GM19438 (cell line): ENCODE data around the gene TMEM127.
"Not testable (repeated sequence)": the region's sequence is repeated elsewhere in the genome, so short reads cannot be mapped to it uniquely, and the experiment has no call there.

ENCODE experiments used
- ATAC-seq: cut with Tn5 transposase; IDR thresholded peaks from one replicate; pipeline ENCODE4 v1.9.1; 2021; ENCODE audit warnings: low read depth; ENCODE audit not compliant: unreplicated experiment

TMEM127 gene

DNA sequence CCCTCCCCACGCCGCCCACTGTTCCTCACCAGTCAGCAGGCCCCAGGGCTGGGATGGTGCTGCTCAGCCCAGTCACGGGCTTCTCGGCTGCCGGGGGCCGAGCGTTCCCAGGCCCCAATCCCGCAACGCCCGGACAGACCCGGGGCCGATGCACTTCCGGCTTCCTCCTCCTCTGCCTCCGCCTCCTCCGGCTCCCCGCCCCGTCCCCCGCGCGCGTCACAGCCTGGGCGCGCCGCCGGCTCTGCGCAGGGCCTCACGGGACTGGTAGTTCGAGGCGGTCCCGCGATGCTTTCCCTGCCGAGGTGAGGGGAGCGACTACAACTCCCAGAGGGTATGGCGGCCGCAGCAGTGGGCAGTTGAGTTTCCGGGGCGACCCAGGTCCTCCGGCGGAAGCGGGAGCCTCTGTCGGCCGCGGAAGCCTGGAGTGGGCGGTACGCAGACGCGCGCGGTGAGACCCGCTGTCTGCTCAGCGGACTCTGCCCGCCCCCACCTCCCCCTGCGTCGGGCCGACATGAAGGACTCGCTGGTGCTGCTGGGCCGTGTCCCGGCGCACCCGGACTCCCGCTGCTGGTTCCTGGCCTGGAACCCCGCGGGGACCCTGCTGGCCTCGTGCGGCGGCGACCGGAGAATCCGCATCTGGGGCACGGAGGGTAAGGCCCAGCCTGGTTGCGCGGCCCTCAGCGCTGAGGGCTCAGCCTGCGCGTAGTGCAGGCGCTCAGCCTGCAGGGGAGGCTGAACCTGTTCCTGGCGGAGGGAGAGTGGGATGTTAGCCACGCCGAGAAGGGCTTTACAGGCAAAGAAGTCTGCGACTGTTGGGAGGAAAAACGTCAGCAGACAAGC is at the start of gene TMEM127, which contains the start of gene CIAO1:
TSS of gene TMEM127 (minus strand) at position 158 of the 840 bp plus-strand sequence. CDS start 616 bp downstream, outside the sequence.
TSS of gene CIAO1 (plus strand) at position 386 of the 840 bp plus-strand sequence. CDS start at position 512, 126 bp downstream.
- peak; percentile 90 for ATAC-seq

- no peak for ATAC-seq
Measured at GRCh38 chr2:96315005-96315399, 49.2 kb upstream of the TMEM127 start.

- ATAC-seq, result no peak
Measured at GRCh38 chr2:96308248-96308647, 42.5 kb upstream of the TMEM127 start.

GRCh38 chr2:96306370-96306769 is 40.6 kb upstream of the TMEM127 start:
- ATAC-seq, result no peak

DNA sequence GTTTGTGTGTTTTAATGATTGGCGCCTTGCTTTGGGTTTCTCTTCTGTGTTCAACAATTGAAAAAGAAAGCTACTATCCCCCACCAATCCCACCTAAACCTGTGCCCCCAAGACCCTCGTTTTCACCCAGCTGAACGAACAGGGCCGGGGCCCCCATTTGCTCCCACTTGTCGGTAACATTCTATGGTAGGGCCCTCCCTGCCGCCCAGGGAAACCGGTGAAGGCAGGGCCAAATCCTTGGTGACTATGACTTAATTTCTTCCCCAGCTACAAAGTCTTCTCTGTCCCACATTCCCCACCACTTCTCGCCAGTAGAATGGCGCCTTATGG is 40.1 kb upstream of the TMEM127 start:
- ATAC-seq, result no peak

- ATAC-seq, result peak; percentile 84
Measured at GRCh38 chr2:96305091-96305978, 39.5 kb upstream of the TMEM127 start, which contains the start of gene SNRNP200. SNRNP200 (minus strand) TSS chr2:96305546; CDS start chr2:96305437, 109 bp downstream.

DNA sequence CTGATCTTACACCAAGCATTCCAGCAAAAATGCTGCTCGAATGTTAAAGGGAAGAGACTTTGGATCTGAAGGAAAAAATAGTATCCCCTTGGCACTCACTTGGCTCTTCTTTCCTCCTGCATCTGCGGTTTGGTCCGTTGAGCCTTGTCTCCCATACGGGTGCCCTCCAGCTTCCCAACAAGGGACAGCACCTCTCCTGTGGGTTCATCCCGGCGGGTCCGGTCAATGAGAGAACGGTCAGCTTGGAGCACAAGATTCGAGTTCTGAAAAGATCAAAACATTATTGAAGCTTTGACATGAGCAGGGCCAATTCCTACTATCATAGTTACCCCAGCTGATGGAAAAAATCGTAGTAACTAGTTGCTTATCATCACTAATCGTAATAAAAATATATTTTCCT is 38.8 kb upstream of the TMEM127 start:
- ATAC-seq, result no peak

- ATAC-seq, result no peak
Measured at GRCh38 chr2:96301865-96302264, 36.1 kb upstream of the TMEM127 start.

- no peak for ATAC-seq
Measured at GRCh38 chr2:96296925-96297324, 31.1 kb upstream of the TMEM127 start.

DNA sequence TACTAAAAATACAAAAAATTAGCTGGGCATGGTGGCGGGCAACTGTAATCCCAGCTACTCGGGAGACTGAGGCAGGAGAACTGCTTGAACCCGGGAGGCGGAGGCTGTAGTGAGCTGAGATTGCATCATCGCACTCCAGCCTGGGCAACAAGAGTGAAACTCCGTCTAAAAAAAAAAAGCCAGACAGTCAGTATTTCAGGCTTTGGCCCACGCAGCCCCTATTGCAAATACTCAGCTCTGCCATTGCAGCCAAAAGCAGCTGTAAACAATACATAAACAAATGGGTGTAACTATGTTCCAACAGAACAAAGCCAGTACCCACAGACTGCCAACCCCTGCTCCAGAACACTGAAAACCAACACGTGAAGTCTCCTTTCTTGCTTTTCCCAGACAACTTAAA is 28.5 kb upstream of the TMEM127 start:
- not testable (repeated sequence) for ATAC-seq

GRCh38 chr2:96291751-96292150 is 26.0 kb upstream of the TMEM127 start:
- ATAC-seq, result no peak

GRCh38 chr2:96287273-96287856 is 21.6 kb upstream of the TMEM127 start:
- ATAC-seq, result no peak

DNA sequence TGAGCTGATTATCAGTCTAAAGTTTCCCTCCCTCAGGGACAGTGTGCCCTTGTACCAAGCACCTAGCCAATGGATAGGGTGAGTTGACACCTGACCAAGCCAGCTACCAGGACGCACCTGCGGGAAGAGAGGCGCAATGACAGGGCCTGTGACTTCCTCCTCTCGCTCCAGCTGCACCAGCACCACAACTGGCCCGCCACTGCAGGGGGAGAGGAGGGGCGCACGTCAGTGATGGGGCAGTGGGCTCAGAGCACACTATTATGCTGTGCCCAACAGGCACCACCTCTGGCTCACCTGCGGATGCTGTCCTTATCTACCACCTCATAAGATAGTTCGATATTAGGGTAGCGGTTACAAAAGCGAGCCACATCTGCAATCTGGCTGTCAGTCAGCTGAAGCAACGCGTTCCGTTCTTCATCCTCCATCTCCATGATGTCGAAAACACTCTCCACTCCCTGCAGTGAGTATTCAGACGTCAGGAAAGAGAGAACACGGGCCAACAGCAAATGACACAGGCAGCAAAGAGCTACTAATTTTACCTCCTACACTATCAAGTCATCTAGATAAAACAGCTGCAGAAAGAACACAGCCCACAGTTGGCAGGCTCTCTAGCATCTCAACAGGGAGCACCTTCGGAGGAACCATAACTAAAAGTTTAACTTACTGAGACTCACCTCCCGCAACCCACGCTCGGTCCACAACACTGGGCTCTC is 11.1 kb upstream of the TMEM127 start:
- no peak for ATAC-seq

GRCh38 chr2:96274355-96275056 is 8.7 kb upstream of the TMEM127 start:
- ATAC-seq, result no peak

- no peak for ATAC-seq
Measured at GRCh38 chr2:96273763-96274162, 8.0 kb upstream of the TMEM127 start.

GRCh38 chr2:96271995-96272394 is 6.2 kb upstream of the TMEM127 start:
- no peak for ATAC-seq

- ATAC-seq, result no peak
Measured at GRCh38 chr2:96267159-96267971, 1.6 kb upstream of the TMEM127 start.

DNA sequence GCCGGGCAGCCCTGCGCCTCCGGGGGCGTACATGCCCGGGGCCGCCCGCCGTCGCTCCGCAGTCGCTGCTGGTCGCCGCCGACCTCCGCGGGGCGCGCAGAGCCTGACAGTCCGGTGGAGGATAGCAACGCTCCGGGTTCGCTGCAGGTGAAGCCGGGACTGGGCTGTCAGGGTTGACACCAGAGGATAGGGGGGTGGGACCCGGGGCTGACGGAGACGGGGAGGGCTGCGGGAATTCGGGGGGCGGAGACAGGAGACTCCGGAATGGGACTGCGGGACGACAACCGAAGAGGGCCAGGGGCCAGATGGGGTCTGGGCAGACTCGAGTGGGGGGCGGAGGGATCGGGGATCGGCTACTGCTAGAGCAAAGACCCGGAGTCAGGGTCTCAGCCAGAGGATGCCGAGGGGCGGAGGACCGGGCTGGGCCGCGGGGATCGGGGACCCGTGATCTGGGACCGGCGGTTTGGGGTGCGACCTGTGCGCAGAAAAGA is 403 bp downstream of the TMEM127 start:
- ATAC-seq, result peak; percentile 27
